Measurements from ENCODE around the gene TMEM40.

TMEM40 gene

GRCh38 chr3:12750658-12751071 is 8.4 kb downstream of the TMEM40 start:
- no peak for TF ChIP-seq CTCF (IDR thresholded peaks at IDR 0.05; ENCODE audit: low read depth, low read length)
- peak; percentile 74 to 91 for DNase-seq (ENCODE audit: low read depth in 2 of 2)
- H3K4me3 ChIP-seq (replicated peaks in 1 of 2; ENCODE audit: low read depth in 2 of 2, low read length in 2 of 2), result no peak overlapping the region

DNA sequence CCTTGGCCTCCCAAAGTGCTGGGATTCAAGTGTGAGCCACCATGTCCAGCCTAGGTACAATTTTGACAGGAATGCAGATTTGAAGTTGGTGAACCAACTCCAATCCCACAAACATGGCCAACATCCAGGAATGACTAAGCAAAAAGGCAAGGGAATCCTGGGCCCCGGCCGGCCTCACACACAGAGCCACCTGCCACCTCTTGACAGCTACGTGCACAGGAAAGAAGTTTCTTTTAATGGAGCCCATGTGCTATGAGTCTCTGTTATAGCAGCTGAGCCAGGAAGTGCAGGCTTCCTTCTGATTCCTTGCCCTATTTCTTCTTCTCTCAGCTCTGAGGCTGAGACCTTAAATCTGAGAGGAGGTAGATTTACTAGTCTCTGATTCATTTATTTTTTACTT is 8.8 kb downstream of the TMEM40 start:
- no peak for TF ChIP-seq CTCF (IDR thresholded peaks at IDR 0.05; ENCODE audit: low read depth, low read length)
- DNase-seq (ENCODE audit: low read depth in 2 of 2), result peak; percentile 84
- no peak overlapping the region for H3K4me3 ChIP-seq (replicated peaks in 1 of 2; ENCODE audit: low read depth in 2 of 2, low read length in 2 of 2)

DNA sequence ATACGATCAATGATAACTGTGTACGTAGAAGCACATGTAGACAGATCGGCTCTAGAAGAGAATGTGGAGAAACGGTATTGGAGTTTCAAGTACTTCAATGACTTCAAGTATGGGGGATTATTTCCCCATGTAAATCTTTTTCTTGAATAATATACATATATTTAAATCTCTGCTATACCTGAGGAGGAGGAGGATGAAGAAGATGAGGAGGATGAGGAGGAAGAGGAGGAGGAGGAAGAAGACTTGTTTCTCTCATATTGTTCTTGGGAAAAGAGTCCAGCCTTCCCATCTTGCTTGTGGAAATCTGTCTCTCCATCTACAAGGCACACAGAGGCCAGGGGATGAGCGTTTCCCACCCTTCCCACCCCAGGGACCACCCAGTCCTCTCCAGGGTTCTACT is 10.6 kb downstream of the TMEM40 start:
- H3K4me3 ChIP-seq (replicated peaks in 1 of 2; ENCODE audit: low read depth in 2 of 2, low read length in 2 of 2), result no peak overlapping the region
- no peak for TF ChIP-seq CTCF (IDR thresholded peaks at IDR 0.05; ENCODE audit: low read depth, low read length)
- no peak for DNase-seq (ENCODE audit: low read depth in 2 of 2)

DNA sequence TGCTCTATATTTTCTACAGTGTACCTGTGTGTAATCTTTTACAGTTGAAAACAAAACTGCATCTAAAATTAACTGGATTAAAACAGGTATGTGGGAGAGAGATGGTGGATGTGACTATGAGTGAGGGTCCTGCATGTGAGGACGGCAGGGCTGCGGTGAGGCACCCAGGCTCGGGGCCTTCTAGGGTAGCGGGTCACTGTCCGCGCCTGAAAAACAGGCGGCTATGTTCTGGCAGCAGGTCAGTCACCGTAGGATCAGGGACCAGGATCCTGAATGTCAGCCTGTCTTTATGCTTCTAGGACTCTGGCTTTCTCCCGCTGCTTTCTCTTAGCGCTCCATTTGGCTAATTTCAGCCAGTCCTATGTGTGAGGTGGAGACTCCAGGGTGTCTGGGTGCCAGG is 12.6 kb downstream of the TMEM40 start:
- DNase-seq (ENCODE audit: low read depth in 2 of 2), result no peak
- H3K4me3 ChIP-seq (replicated peaks in 1 of 2; ENCODE audit: low read depth in 2 of 2, low read length in 2 of 2), result no peak overlapping the region
- TF ChIP-seq CTCF (IDR thresholded peaks at IDR 0.05; ENCODE audit: low read depth, low read length), result no peak

GRCh38 chr3:12744326-12744725 is 14.7 kb downstream of the TMEM40 start:
- no peak overlapping the region for H3K4me3 ChIP-seq (replicated peaks in 1 of 2; ENCODE audit: low read depth in 2 of 2, low read length in 2 of 2)
- TF ChIP-seq CTCF (IDR thresholded peaks at IDR 0.05; ENCODE audit: low read depth, low read length), result no peak
- DNase-seq (ENCODE audit: low read depth in 2 of 2), result no peak

DNA sequence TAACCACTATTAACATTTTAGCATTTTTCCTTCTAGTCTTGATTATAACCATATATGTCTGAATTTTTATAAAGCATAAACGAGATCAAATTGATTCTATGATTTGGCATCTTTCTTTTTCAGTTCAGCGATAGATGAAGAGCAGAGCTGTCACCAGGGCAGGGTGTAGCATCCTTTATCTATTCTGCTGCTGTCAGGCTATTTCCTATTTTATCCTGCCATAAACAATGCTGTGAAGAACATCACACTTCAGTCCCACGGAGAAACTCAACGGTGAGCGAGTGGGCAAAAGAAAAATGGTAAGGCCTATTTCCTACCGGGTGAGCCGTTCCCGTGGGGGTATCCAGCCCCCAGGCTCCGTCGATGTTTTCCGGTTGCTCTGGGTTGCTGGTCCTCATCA is 15.5 kb downstream of the TMEM40 start:
- no peak for TF ChIP-seq CTCF (IDR thresholded peaks at IDR 0.05; ENCODE audit: low read depth, low read length)

DNA sequence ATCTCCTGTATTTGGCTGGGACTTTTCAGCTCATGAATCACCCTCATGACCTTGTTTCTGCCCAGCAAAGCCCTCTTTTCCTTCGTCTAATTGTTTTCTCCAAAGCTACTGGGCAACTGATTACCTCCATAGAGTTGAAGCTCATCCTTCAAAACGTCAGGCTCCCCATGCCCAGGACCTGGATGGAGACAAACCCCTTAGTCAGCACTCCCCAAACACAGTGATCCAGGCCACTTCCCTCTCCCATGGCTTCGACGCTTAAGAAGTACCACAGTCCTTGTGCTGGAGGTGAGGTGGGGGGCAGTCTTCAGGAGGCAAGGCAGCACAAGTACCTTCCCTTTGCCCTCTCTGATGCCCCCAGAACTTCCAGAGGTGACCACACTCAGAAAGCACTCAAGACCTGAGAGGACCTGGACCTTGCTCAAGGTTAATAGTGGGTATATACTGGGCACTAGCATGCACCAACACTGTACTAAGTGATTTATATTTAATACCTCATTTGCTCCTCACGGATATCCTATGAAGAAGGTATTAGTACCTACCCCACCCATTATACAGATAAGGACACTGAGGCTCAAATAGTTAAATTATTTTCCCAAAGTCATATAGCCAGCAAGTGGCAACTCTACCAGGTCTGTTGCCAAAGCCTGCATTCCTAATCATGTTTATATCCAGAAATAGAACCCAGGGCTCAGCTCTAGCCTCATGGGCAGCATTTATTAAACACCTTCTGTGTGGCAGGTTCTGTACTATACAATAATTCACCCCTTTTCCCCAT is 16.5 kb downstream of the TMEM40 start:
- no peak for TF ChIP-seq CTCF (IDR thresholded peaks at IDR 0.05; ENCODE audit: low read depth, low read length)
- DNase-seq (ENCODE audit: low read depth in 2 of 2), result no peak
- H3K4me3 ChIP-seq (replicated peaks in 1 of 2; ENCODE audit: low read depth in 2 of 2, low read length in 2 of 2), result no peak overlapping the region

More for the DNA sequence above, 15.5 kb downstream of the TMEM40 start:
- H3K4me3 ChIP-seq (replicated peaks in 1 of 2; ENCODE audit: low read depth in 2 of 2, low read length in 2 of 2), result no peak overlapping the region
- no peak for DNase-seq (ENCODE audit: low read depth in 2 of 2)
